NCI-H69 (cell line): Measurements from ENCODE around the gene FNIP1.
"Not testable (repeated sequence)": the region's sequence is repeated elsewhere in the genome, so short reads cannot be mapped to it uniquely, and the experiment has no call there.

ENCODE experiments used
- DNase-seq: peaks from one replicate; lab custom pipeline; 2025; lab: John Stamatoyannopoulos, UW

Gene FNIP1

GRCh38 chr5:131684051-131684450, 112.8 kb downstream of the FNIP1 start:
- no peak for DNase-seq

DNA sequence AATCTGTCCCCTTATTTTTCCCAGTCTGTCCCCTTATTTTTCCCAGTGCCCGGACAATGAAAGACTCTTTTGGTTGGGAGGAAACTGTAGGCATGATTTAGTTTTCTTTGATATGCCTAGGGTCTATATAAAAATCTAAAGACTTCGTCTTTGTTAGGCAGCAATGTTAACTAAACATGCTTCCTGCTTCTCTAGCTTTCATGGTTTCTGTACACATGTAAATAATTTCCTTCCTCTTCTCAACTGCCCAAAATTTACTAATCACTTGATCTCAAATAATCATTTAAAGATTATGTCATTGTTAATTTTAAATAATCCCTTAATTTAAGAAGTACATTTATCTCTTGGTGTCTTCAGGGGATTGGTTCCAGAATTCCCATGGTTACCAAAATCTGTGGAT, 114.0 kb downstream of the FNIP1 start:
- DNase-seq = no peak

DNA sequence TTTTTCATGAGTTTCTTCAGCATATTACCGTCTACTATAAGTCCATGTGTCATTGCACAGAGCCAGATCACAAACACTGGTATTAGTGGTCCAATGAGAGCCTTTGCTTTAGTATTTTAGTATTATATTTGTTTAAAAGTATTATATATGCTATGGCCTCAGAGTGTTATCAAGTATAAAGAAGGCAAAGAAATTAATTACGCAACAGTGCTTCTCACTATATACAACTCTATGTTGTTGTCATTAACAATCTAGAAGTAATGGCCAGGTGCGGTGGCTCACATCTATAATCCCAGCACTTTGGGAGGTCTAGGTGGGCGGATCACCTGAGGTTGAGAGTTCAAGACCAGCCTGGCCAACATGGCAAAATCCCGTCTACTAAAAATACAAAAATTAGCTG, 114.6 kb downstream of the FNIP1 start:
- DNase-seq = no peak

- DNase-seq = peak; percentile 40
These were observed 116.9 kb downstream of the FNIP1 start for GRCh38 chr5:131679911-131680310.

DNA sequence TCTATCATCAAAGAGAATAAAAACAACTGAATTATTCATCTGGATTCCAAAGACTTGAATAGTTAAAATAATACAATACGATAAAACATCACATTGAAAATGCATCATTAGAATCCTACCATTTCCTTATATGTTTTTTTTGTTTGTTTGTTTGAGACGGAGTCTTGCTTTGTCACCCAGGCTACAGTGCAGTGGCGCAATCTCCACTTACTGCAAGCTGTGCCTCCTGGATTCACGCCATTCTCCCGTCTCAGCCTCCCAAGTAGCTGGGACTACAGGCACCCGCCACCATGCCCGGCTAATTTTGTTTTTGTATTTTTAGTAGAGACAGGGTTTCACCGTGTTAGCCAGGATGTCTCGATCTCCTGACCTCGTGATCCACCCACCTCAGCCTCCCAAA, 118.5 kb downstream of the FNIP1 start:
- not testable (repeated sequence) for DNase-seq

DNA sequence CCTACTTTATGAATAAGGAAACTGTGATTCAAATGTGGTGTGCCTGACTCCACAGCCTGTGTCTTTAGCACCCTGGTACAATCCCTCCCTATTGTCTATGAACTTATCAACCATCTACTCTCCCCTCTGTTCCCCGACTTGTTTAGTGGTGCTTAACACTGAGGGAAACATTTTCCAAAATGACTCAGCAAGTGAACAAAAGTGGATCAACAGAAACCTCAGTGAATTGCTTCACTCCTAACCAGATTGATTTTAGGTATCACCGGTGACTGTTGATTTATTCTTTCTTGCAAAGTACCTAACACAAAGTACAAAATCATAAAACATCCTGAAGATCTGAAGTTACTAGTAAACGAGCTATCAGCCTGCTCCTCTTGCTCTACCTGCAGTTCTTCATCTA, 119.7 kb downstream of the FNIP1 start:
- no peak for DNase-seq

DNA sequence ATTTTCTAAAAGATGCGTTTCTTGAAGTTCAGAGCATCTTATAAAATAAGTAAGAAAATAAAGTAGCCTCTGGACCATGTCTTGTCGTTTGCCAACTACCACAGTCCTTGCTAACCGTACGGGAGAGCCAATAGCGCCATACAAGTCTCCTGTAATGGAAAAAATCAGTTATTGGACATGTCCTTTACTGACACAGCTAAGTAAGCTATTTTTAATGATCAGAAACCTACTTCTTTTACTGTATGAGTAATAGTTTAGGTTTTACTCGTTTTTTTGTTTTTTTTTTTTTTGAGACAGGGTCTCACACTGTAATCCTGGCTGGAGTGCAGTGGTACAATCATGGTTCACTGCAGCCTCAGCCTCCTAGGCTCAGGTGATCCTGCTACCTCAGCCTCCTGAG, 124.0 kb downstream of the FNIP1 start:
- DNase-seq = no peak

DNA sequence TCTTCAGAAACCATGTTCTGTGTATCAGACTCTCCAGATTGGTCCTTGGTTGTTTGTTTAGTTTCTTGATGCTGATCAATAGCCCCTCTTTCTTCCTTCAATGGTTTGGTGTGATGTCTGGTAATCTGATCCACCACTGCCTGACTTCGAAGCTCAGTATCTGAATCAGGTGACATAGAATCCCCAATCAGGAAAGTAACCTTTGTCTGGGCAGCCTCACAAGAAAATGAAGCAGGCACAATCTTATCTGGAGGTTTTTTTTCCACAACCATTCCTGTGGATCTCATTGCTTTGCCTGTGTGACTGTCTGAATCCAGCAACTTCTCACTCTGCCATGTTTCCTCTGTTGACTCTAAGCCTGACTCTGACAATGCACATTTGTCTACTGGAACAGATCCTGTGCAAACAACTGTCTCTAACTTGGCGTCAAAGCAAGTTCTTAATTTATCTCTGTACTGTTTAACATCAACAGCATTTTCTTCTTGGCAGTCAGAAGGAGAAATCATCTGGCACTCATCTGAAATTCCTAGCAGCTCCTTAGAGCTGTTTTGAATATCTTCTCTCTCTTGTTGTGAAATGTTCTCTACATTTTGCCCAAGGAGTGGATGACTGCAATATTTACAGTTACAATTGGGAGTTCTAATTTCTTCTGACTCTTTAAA, 124.7 kb downstream of the FNIP1 start:
- no peak for DNase-seq

DNA sequence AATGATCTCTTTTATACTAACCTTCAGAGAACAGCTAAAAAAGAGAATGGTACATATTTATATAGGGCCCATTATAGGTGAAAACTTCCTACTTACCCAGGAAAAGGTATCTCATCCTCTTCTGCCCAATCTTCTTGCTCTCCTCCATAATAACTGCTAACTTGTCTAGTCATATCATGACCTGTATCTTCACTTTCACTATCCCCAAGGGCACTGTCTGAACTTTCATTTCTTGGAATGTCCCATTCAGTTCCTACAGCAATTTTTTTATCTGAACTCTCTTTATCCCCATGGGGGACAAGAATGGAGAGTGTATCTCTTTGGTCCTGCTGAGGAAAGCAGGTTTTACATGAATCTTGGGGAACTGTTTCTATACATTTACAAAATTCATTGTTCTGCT, 125.4 kb downstream of the FNIP1 start:
- DNase-seq = no peak

DNA sequence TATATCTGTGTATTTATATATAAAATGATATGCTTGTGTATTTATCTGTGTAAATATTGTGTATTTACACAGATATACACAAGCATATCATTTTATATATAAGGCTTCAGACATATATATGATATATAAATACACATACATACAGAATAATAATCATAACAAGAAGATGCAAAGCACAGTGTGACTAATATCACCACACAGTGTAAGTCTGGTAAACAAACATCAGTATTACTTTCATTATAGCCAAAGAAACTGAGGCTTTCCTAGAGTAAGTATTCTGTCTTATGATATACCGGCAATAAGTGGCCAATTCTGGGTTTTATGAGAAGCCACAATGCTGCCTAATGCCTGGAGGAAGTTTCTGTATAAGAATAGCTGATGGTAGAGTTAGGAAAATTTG, 131.9 kb downstream of the FNIP1 start:
- no peak for DNase-seq

GRCh38 chr5:131661933-131662332, 134.9 kb downstream of the FNIP1 start:
- DNase-seq = no peak

DNA sequence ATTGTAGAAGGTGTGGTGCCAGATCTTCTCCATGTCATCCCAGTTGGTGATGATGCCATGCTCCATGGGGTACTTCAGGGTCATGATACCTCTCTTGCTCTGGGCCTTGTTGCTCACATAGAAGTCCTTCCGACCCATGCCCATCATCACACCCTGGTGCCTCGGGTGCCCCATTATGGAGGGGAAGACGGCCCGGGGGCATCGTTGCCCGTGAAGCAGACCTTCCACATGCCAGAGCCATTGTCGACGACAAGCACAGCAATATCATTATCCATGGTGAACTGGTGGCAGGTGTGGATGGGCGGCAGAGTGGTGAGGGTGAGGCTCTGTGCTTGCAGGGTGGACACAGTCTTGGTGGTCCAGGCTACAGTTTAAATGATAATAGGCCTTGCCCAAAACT, 137.0 kb downstream of the FNIP1 start:
- DNase-seq = no peak

- no peak for DNase-seq
These were observed 137.5 kb downstream of the FNIP1 start for GRCh38 chr5:131659290-131659689.

- no peak for DNase-seq
These were observed 142.0 kb downstream of the FNIP1 start for GRCh38 chr5:131654776-131655175.

GRCh38 chr5:131654309-131654708, 142.5 kb downstream of the FNIP1 start:
- DNase-seq = no peak

DNA sequence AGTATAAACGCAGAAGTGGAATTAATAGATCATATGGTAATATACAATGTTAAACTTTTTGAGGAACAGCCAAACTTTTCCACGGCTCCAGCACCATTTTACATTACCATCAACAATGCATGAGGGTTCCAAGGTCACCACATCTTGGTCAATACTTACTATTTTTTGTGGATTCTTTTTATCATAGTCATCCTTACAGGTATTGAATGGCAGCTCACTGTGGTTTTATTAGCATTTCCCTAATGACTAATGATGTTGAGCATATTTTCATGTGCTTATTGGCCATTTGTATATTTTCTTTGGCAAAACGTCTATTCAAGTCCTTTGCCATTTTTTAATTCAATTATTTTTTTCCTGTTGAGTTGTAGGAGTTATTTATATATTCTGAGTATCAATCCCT, 147.7 kb downstream of the FNIP1 start:
- DNase-seq = no peak

DNA sequence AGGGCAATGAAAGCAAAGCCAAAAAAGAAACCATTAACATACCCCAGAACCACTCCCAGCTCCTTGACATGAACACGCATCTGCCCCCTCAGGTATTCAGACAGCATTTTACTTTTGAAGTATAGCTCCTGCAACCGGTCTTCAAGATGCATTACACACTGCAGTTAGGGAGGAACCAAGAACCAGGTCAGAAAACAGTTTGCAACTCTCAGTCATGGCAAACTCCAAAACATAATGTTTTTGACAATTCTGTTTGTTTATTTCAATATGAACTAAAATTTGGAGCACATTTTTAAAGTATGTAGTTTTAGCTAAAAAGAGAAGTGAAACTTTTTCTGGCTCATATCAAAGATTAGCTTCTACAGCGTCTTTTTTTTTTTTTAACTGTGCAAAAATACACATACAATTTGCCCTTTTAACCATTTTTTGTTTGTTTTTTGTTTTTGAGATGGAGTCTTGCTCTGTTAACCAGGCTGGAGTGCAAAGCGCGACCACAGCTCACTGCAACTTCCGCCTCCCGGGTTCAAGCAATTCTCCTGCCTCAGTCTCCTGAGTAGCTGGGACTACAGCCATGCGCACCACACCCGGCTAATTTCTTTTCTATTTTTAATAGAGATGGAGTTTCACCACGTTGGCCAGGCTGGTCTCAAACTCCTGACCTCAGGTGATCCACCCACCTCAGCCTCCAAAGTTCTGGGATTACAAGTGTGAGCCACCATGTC, 149.6 kb downstream of the FNIP1 start:
- no peak for DNase-seq

DNA sequence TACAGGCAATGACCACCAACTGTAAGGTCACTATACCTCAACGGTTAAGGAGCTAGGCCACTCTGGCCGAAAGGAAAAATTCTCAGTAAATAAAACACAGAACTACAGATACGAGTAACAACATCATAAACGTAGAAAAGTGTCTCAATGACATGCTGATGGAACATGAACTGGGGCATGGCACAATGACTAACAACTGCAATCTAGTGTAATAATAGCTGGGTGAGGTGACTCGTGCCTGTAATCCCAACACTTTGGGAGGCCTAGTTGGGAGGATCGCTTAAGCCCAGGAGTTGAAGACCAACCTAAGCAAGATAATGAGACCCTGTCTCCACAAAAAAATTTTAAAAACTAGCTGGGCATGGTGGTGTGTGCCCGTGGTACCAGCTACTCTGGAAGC, 152.0 kb downstream of the FNIP1 start:
- no peak for DNase-seq

GRCh38 chr5:131644370-131644769, 152.4 kb downstream of the FNIP1 start:
- DNase-seq = no peak

- DNase-seq = no peak
These were observed 155.3 kb downstream of the FNIP1 start for GRCh38 chr5:131641494-131641893.

DNA sequence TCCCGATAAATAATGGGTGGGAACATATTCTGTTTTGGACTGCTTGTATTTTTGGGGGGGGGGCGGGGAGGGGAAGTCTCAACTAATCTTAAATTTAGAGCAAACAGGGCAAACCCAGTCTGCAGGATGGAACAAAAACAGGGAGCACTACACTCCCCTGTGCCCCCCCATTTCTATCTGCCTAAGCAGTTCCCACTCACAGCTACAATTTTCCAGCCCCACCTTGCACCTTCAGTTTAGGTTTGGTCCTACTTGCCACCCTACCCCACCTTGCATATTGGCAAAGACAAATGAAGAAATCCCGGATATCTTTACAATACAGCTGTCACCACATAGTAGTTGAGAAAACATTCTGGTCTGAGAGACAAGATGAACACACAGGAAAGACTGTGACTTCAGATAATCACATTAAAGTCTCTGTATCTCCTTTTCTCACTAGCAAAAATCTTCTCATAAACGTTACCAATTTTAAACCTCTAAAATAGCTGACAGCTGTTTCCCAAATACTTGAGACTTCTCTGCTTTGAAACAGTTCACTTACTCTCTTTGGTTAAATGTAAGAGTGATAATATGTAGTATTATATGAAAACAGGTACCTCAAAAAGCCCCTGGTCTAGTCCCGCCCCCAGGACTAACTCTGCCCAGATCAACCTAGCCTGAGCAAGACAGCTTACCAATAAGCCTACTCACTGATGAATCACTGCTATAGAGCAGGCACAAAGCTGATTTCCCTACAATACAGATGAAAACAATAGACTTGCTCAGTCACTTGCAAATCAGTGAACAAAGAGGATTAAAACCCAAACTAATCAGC, 156.6 kb downstream of the FNIP1 start:
- peak; percentile 11 for DNase-seq

- no peak for DNase-seq
These were observed 157.7 kb downstream of the FNIP1 start for GRCh38 chr5:131639148-131639547.

DNA sequence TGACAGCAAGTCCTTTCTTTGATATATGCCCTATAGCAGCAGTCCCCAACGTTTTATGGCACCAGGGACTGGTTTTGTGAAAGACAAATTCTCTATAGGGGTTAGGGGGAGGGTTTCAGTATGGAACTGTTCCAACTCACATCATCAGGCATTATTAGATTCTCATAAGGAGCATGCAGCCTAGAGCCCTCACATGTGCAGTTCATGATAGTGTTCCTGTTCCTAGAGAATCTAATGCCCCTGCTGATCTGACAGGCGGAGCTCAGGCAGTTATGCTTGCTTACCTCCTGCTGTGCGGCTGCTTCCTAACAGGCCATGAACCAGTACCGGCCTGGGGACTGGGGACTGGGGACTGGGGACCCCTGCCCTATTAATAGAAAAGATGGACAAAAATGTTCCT, 159.1 kb downstream of the FNIP1 start:
- DNase-seq = peak; percentile 81
